H9 (cell line): Measurements from ENCODE around the gene SNX7. TPM values are rescaled to one million over a fixed set of nuclear protein-coding genes. Genes with fewer than 3 reads are reported as not detected.

ENCODE experiments used
- DNase-seq: peaks from one replicate; pipeline ENCODE4 v3.0.0-alpha.2; 2017
- H2AFZ ChIP-seq: one replicate; pipeline ENCODE4 v1.6.1; 2013; ENCODE audit warnings: mild to moderate bottlenecking, low read length, control low read depth, moderate library complexity
- H2AK5ac ChIP-seq: 2 replicates; pipeline ENCODE4 v1.6.1; 2013; ENCODE audit warnings: low read length, control low read depth, mixed read lengths; ENCODE audit not compliant: insufficient read length
- H2BK120ac ChIP-seq: one replicate; pipeline ENCODE4 v1.6.1; 2013; ENCODE audit warnings: low read depth, mild to moderate bottlenecking, low read length, control low read depth, inconsistent platforms; ENCODE audit not compliant: poor library complexity, severe bottlenecking
- H2BK12ac ChIP-seq: 2 replicates; pipeline ENCODE4 v1.6.1; 2013; ENCODE audit warnings: low read length, control low read depth, mixed read lengths, low read depth; ENCODE audit not compliant: insufficient read length
- H2BK15ac ChIP-seq: 2 replicates; pipeline ENCODE4 v1.6.1; 2013; ENCODE audit warnings: low read depth, low read length, control low read depth
- H2BK20ac ChIP-seq: one replicate; pipeline ENCODE4 v1.6.1; 2013; ENCODE audit warnings: low read depth, mild to moderate bottlenecking, low read length, control low read depth, inconsistent platforms; ENCODE audit not compliant: poor library complexity, severe bottlenecking
- H2BK5ac ChIP-seq: 2 replicates; pipeline ENCODE4 v1.6.1; 2013; ENCODE audit warnings: low read length, control low read depth, mixed read lengths; ENCODE audit not compliant: insufficient read length
- H3K14ac ChIP-seq: 2 replicates; pipeline ENCODE4 v1.6.1; 2013; ENCODE audit warnings: low read length, control low read depth; ENCODE audit not compliant: insufficient read depth
- H3K18ac ChIP-seq: 2 replicates; pipeline ENCODE4 v1.6.1; 2013; ENCODE audit warnings: low read depth, mild to moderate bottlenecking, mixed read lengths, low read length, control low read depth; ENCODE audit not compliant: insufficient read length
- H3K23ac ChIP-seq: 2 replicates; pipeline ENCODE4 v1.6.1; 2013; ENCODE audit warnings: low read length, control low read depth, mixed read lengths, low read depth; ENCODE audit not compliant: insufficient read length
- H3K23me2 ChIP-seq: 2 replicates; pipeline ENCODE4 v1.6.1; 2013; ENCODE audit warnings: low read depth, mild to moderate bottlenecking, mixed read lengths, low read length, control low read depth; ENCODE audit not compliant: insufficient read length, poor library complexity, severe bottlenecking
- H3K27ac ChIP-seq: 2 replicates; pipeline ENCODE4 v1.5.1; 2013; ENCODE audit warnings: low read length, control low read depth, mixed read lengths, low read depth; ENCODE audit not compliant: insufficient read length
- H3K27me3 ChIP-seq: 2 replicates; pipeline ENCODE4 v1.6.1; 2013; ENCODE audit warnings: low read length, control low read depth, inconsistent platforms; ENCODE audit not compliant: insufficient read depth
- H3K4ac ChIP-seq: 2 replicates; pipeline ENCODE4 v1.6.1; 2013; ENCODE audit warnings: low read depth, mild to moderate bottlenecking, control low read depth, inconsistent platforms, low read length, moderate library complexity
- H3K4me1 ChIP-seq: 2 replicates; pipeline ENCODE4 v1.6.1; 2013; ENCODE audit warnings: low read length, control low read depth, inconsistent platforms; ENCODE audit not compliant: insufficient read depth
- H3K4me2 ChIP-seq: 2 replicates; pipeline ENCODE4 v1.6.1; 2013; ENCODE audit warnings: low read length, control low read depth, mixed read lengths; ENCODE audit not compliant: insufficient read length, insufficient read depth
- H3K56ac ChIP-seq: 2 replicates; pipeline ENCODE4 v1.6.1; 2013; ENCODE audit warnings: low read depth, mild to moderate bottlenecking, mixed read lengths, low read length, control low read depth; ENCODE audit not compliant: insufficient read length
- H3K79me1 ChIP-seq: 2 replicates; pipeline ENCODE4 v1.6.1; 2013; ENCODE audit warnings: low read depth, mild to moderate bottlenecking, moderate library complexity, low read length, control low read depth, inconsistent platforms; ENCODE audit not compliant: insufficient read depth, poor library complexity, severe bottlenecking
- H3K79me2 ChIP-seq: 2 replicates; pipeline ENCODE4 v1.6.1; 2013; ENCODE audit warnings: low read length, control low read depth, inconsistent platforms; ENCODE audit not compliant: insufficient read depth
- H3K9ac ChIP-seq: 2 replicates; pipeline ENCODE4 v1.6.1; 2013; ENCODE audit warnings: low read length, control low read depth, mixed read lengths; ENCODE audit not compliant: insufficient read length; ENCODE audit errors: extremely low read depth
- H3K9me3 ChIP-seq: one replicate; pipeline ENCODE4 v1.6.1; 2013; ENCODE audit warnings: low read depth, low read length, inconsistent platforms; ENCODE audit not compliant: control insufficient read depth
- H3T11ph ChIP-seq: one replicate; pipeline ENCODE4 v1.6.1; 2013; ENCODE audit warnings: mild to moderate bottlenecking, low read length, control low read depth, inconsistent platforms
- H4K20me1 ChIP-seq: one replicate; pipeline ENCODE4 v1.6.1; 2013; ENCODE audit not compliant: control insufficient read depth, insufficient read length, insufficient read depth
- H4K5ac ChIP-seq: 2 replicates; pipeline ENCODE4 v1.6.1; 2013; ENCODE audit warnings: low read depth, mild to moderate bottlenecking, mixed read lengths, low read length, control low read depth; ENCODE audit not compliant: insufficient read length
- H4K8ac ChIP-seq: replicated peaks from 2 replicates; pipeline ENCODE4 v1.6.1; 2013; ENCODE audit warnings: low read length, control low read depth, mixed read lengths, low read depth; ENCODE audit not compliant: insufficient read length
- H4K91ac ChIP-seq: 2 replicates; pipeline ENCODE4 v1.6.1; 2013; ENCODE audit warnings: low read depth, mild to moderate bottlenecking, moderate library complexity, mixed read lengths, low read length, control low read depth; ENCODE audit not compliant: insufficient read length
- H3K27ac Mint-ChIP-seq, 3 experiments: 2 replicates in 2 of 3; 3 replicates in 1 of 3; pipeline ENCODE4 v1.8.0; 2020 to 2021; ENCODE audit warnings: mixed read lengths in 3 of 3, mild to moderate bottlenecking in 1 of 3, moderate library complexity in 1 of 3
- H3K27me3 Mint-ChIP-seq: 2 replicates; pipeline ENCODE4 v1.8.0; 2021; ENCODE audit warnings: low read depth, mild to moderate bottlenecking, moderate library complexity, mixed read lengths
- H3K36me3 Mint-ChIP-seq, 3 experiments: 2 replicates in 2 of 3; 3 replicates in 1 of 3; pipeline ENCODE4 v1.8.0; 2020 to 2021; ENCODE audit warnings: low read depth in 3 of 3, mixed read lengths in 3 of 3; ENCODE audit not compliant: insufficient read depth in 1 of 3
- H3K4me1 Mint-ChIP-seq, 2 experiments: 2 replicates each; pipeline ENCODE4 v1.8.0; 2020; ENCODE audit warnings: mixed read lengths in 2 of 2
- H3K4me3 Mint-ChIP-seq, 2 experiments: 2 replicates in 1 of 2; 3 replicates in 1 of 2; pipeline ENCODE4 v1.8.0; 2020 to 2021; ENCODE audit warnings: mild to moderate bottlenecking in 2 of 2, mixed read lengths in 2 of 2, moderate library complexity in 1 of 2
- H3K9me3 Mint-ChIP-seq, 2 experiments: 2 replicates in 1 of 2; 3 replicates in 1 of 2; pipeline ENCODE4 v1.8.0; 2020; ENCODE audit warnings: mild to moderate bottlenecking in 2 of 2, mixed read lengths in 2 of 2, moderate library complexity in 1 of 2
- WGBS: extraction: QIAGEN DNeasy Blood & Tissue Kit; methylation state at CpG from one replicate; pipeline ENCODE4 v1.1.7; 2013; ENCODE audit warnings: missing lambda C conversion rate, low lambda C conversion rate, mixed read lengths; ENCODE audit not compliant: insufficient read length; ENCODE audit errors: extremely low coverage; 5-methylcytosine and 5-hydroxymethylcytosine counted together
- total RNA-seq: library from RNA; stranded (reverse); gene quantifications from 2 replicates; pipeline ENCODE4 v1.2.1, GENCODE V29; 2021
- TF ChIP-seq, protein P1 (sequence below): fragments of 200-600 bp; sonication (generic); conservative IDR thresholded peaks from 3 replicates; pipeline ENCODE4 v1.8.0; 2021; ENCODE audit warnings: antibody characterized with exemption, mild to moderate bottlenecking

SNX7 gene
- total RNA-seq, 1 experiment from 2014 or later, result 24.7 TPM

DNA sequence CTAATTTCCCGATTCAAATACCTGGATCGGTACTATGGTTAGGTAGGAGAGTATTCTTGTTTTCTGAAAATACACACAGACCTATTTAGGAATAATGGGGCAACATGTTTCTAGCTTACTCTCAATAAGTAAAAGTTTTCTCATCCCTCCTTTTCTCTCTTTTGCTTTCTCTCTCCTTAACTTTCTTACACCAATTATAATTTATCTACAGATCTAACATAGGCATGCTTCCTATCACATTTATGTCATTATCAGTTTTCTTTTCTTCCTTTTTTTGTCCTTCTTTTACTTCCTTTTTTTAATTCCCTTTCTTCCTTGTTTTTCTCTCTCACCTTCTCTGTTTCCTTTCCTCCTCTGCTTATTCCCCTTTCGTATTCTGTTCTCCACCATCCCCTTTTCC is 20.3 kb downstream of the SNX7 start:
- Histone ChIP-seq H3K23me2 (no peaks in the 10 kb centered on the region), H2BK120ac (no peak overlapping the region), H3K14ac (no peak overlapping the region), H3K79me1 (no peaks in the 10 kb centered on the region), H3K9me3 (no peaks in the 10 kb centered on the region), H2BK5ac (no peak overlapping the region), H2BK12ac (no peak overlapping the region), H4K91ac (no peak overlapping the region), H3K56ac (no peak overlapping the region), H4K20me1 (no peaks in the 10 kb centered on the region), H3K27ac (no peak overlapping the region), H3K4me1 (no peaks in the 10 kb centered on the region), H3K4ac (no peak overlapping the region), H2AK5ac (no peak overlapping the region), H3K79me2 (no peaks in the 10 kb centered on the region), H4K8ac (no peak overlapping the region), H2BK15ac (no peak overlapping the region), H3K18ac (no peak overlapping the region), H2AFZ (no peak overlapping the region), H4K5ac (no peak overlapping the region), H3K4me2 (no peak overlapping the region), H3T11ph (no peak overlapping the region), H3K23ac (no peak overlapping the region), H3K27me3 (no peaks in the 10 kb centered on the region), H2BK20ac (no peak overlapping the region), H3K9ac (no peak overlapping the region)
- WGBS, result no CpG with 5 or more reads among the region's 3 CpGs
- no peak for DNase-seq
- peaks cover 0 to 2% of the 10 kb centered on the region in 2 experiments; a peak in 1 of 4 replicates for H3K4me1 Mint-ChIP-seq
- H3K27me3 Mint-ChIP-seq, result no peaks in the 10 kb centered on the region
- peaks cover 5 to 8% of the 10 kb centered on the region in 2 experiments; a peak in 2 of 5 replicates for H3K9me3 Mint-ChIP-seq
- H3K27ac Mint-ChIP-seq, result no peak overlapping the region; a peak in 1 of 7 replicates
- TF ChIP-seq, protein P1, sequence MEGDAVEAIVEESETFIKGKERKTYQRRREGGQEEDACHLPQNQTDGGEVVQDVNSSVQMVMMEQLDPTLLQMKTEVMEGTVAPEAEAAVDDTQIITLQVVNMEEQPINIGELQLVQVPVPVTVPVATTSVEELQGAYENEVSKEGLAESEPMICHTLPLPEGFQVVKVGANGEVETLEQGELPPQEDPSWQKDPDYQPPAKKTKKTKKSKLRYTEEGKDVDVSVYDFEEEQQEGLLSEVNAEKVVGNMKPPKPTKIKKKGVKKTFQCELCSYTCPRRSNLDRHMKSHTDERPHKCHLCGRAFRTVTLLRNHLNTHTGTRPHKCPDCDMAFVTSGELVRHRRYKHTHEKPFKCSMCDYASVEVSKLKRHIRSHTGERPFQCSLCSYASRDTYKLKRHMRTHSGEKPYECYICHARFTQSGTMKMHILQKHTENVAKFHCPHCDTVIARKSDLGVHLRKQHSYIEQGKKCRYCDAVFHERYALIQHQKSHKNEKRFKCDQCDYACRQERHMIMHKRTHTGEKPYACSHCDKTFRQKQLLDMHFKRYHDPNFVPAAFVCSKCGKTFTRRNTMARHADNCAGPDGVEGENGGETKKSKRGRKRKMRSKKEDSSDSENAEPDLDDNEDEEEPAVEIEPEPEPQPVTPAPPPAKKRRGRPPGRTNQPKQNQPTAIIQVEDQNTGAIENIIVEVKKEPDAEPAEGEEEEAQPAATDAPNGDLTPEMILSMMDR, result no peak
- peaks cover 13 to 16% (median 13%) of the 10 kb centered on the region in 3 experiments; a peak in 6 of 7 replicates for H3K36me3 Mint-ChIP-seq
- no peak overlapping the region for H3K4me3 Mint-ChIP-seq
